GM21360 (cell line): ENCODE data around the gene BTG3.

Experiments
- ATAC-seq: cut with Tn5 transposase; IDR thresholded peaks from one replicate; pipeline ENCODE4 v1.9.1; 2021; ENCODE audit warnings: mild to moderate bottlenecking, moderate library complexity; ENCODE audit not compliant: unreplicated experiment

Gene BTG3, protein sequence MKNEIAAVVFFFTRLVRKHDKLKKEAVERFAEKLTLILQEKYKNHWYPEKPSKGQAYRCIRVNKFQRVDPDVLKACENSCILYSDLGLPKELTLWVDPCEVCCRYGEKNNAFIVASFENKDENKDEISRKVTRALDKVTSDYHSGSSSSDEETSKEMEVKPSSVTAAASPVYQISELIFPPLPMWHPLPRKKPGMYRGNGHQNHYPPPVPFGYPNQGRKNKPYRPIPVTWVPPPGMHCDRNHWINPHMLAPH

GRCh38 chr21:17612565-17613241 is at the start of gene BTG3:
Gene BTG3, minus strand, starts transcription at chr21:17612901. Its CDS starts 3,757 bp downstream, at chr21:17609144.
- peak; percentile 75 for ATAC-seq

GRCh38 chr21:17660862-17661261 is 48.2 kb upstream of the BTG3 start:
- no peak for ATAC-seq

DNA sequence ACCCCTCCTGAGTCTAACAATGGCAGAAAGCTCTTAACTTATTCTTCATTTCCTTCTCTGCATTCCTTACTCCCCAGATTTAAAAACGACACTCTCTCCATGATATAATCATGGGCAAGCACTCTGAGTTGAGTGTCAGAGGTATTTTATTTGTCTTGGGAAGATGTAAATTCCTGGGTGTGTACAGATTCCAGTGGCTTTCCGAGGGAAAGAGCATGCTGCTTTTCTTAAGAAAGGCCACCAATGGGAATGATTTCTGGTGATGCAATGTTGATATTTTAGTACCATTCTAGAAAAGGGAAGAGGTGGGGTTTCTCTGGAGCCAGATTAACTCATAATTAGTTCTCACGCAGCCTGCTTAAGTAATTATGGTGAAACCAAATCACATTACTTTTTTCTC is 47.8 kb upstream of the BTG3 start:
- ATAC-seq, result no peak

GRCh38 chr21:17658931-17659330 is 46.2 kb upstream of the BTG3 start:
- ATAC-seq, result no peak

GRCh38 chr21:17651526-17651925 is 38.8 kb upstream of the BTG3 start:
- no peak for ATAC-seq

DNA sequence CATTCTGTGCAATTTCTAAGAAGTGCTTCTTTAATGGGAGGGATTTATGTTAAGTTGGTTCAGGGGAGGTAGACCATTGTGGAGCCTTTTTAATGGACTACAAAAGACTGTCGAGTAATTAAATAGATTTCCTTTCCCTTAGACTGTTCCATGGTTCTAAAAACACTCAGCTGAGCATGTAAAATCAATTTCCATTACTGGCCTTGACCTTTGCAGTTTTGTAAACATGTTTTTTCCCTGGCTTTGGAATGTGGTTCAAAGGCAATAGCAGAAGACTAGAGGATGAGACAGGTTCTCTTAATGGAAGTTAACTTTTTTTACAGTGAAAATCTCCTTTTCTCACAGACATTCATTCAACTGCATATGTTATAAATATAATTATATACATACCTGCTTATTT is 37.6 kb upstream of the BTG3 start:
- no peak for ATAC-seq

DNA sequence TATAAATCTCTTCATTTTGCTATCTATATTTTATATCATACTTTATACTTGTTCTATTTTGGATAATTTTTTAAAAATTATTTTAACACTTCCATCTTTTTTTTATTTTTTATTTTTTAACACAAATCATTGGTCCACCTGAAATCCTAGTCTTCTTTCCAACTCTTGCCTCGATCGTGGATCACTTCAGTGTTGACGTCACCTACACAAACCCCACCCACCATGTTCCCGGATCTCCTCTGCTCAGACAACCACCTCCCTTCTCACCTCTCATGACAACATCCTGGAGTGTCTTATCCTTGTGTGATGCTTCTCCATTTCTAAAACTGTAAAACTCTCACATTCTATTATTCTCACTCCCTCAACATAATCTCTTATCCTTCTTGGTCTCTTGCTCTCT is 34.1 kb upstream of the BTG3 start:
- no peak for ATAC-seq

DNA sequence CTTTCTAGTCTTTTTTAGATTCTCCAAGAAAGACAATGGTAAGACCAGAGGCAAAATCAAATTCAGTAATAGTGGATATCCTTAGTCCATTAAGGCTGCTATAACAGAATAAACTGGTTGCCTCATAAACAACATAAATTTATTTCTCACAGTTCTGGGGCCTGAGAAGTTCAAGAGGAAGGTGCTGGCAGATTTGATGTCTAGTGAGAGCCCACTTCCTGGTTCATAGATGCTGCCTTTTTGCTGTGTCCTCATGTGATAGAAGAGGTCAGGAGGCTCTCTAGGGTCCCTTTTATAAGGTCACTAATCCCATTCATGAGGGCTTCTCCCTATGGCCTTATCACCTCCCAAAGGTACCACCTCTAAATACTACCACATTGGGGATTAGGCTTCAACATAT is 31.5 kb upstream of the BTG3 start:
- no peak for ATAC-seq

DNA sequence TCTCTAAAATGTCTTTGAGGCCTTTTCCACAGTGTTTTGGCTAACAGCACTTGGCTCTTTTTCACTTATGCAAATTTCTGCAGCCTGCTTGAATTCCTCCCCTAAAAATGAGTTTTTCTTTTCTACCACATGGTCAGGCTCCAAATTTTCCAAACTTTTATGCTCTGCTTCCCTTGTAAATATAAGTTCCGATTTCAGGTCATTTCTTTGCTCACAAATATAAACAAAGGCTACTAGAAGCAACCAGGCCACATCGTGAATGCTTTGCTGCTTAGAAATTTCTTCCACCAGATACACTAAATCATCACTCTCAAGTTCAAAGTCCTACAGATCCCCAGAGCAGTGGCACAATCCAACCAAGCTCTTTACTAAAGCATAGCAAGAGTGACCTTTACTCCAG is 28.1 kb upstream of the BTG3 start:
- no peak for ATAC-seq

DNA sequence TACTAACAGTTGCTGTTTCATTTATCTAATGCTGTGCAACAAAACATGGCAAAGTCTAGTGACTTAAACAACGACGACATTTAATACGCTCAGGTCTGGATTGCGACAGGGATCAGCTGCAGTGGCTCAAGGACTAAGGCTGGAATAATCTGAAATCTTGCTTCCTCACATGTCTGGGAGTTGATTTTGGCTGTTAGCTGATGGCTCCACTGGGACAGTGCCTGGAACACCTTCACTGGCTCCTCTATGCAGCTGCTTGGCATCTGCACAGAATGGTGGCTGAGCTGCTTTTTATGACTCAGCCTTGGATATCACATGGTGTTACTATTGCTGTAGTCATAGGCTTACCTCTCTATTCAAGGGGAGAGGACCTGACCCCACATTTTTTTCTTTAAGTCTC is 24.0 kb upstream of the BTG3 start:
- no peak for ATAC-seq

DNA sequence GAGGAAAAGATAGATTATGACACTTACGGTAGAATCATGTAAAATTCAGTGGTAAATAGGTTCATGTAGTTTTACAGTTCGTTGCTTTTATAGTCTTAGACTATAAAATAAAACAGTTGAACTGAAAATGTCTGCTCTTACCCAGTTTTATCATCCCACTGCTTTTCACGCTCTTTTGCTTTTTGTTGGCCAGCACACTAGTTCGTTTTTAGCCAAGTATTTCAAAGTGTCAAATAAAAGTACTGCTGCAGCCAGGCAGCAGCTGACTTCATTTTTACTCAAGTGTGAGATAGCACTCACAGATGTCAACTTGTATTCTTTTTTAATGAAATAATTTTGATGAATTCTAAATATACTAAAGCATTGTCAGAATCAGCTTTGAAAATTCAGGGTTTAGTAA is 18.5 kb upstream of the BTG3 start:
- no peak for ATAC-seq

DNA sequence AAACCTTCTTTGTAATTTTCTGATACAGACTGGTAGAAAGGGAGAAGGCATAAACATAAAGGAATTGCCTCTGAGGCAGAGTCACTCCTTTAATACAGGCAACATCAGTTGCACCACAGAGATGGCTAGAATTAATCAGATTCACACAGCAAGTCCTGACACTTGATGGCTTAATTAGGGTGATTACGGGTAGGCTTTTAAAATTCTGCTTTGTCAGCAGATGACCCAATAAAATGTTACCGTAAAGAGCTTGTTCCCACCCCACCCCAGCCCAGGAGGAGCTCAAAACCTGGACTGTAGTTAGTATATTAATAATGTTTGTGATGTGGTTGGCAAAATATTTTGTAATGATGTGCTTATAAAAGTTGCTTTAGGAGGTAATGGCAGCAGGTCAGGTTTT is 9.3 kb upstream of the BTG3 start:
- ATAC-seq, result no peak

DNA sequence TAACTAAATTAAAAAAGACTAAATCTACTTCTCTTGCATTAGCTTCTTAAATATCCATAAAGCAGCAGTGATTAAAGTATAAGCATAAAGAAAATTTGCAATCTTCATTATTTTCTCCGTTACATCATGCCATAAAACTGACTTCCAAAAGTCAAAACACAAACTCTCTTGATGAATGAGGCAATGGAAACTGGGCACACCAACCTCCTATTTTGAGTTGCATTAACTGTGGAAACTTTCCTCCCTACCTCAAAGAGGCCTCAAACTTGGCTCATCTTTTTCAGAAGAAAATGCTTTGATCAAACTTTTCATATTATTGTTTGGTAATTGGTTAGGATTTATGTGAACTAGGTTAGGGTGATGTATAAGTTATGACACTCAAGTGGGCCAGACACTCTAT is 4.1 kb upstream of the BTG3 start:
- ATAC-seq, result no peak

DNA sequence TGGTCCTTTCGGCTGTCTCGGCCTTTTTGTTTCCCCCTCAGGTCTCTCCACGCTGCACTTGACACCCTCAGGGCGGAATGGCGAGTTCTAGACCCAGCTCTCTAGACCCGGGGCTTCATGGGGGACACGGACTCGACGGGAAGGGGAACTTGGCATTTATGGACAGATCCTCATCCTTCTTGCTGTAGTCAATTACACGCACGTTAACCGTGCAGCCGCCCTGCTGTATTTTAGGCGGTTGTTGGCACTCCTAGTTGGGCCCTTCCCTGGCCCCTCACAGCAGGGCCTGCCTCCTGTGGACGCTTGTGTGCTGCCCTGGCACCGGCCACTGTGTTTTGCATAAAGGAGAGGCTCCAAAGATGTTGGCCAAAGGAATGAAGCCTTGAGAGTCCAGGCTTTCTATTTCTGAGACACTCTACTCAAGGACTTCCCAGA is 558 bp upstream of the BTG3 start:
- ATAC-seq, result no peak

DNA sequence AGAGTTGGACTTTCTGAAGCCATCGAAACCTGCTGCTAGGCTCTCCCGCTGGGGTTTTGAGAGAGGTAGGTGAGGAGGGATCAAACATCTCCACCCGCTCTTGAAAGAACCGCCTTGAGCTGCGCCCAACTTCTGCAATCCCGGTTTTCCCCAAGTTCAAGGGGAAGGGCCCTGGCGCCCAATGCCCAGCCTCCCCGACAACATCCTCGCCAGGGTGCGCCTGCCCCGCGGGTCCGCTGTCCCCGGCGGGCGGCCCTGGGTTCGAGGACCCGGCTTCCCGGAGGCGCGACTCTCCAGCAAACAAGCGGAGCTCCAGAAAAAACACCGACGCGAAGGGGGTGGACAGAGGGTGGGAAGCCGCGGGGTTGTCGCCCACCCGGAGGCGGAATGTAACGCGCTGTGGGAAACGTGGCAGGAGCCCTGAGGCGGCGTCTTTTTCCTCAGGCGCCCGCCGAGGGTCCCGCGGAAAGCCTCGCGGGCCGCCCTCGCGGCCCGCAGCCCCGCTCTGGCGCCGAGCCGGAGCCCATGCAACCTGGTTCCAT is 607 bp downstream of the BTG3 start:
- ATAC-seq, result peak; percentile 12

DNA sequence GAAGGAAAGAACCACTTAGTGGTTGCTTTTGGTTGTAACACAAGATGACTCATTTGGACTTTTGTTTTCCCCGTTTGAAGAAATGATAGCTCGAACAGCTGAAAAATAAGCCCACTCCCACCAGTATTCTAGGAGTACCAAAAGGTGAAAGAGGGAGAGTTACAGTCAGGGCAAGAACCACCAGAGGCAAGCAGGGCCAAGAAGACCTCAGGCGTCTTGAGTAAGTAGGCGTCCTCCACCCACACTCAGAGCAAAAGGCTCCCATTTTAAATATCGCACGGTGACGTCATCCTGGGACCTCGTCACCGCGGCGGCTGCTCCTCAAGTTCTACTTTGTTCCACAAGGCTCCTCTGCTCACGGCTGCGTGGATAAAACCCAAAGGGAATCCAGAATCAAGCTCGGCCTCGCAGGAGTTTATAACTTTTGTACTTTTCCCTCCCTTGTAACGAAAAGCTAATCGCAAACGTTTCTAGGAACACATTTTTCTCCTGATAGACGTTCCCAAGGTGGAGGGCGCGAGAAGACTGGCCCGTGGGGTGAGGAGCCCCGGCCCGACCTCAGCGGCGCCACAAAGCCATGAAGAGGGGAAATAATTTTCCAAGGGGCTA is 1.2 kb downstream of the BTG3 start:
- peak; percentile 51 for ATAC-seq

DNA sequence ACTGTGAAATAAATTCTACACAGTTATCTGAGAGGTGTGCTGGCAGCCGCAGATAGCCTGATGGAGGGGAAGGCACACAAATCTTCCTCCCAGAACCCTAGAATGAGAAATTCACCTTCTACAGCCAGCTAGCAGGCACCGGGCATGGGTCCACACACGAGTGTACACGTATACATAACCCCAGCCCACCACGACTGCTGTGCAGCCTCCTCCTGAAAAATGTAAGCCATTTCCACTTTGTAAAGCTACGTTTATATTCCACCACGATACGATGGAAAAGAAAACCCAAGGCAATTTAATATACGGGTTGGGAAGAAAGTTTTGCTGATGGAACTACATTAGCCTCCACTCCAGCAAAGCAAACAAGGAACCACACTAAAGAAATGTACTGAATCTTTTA is 1.8 kb downstream of the BTG3 start:
- no peak for ATAC-seq

DNA sequence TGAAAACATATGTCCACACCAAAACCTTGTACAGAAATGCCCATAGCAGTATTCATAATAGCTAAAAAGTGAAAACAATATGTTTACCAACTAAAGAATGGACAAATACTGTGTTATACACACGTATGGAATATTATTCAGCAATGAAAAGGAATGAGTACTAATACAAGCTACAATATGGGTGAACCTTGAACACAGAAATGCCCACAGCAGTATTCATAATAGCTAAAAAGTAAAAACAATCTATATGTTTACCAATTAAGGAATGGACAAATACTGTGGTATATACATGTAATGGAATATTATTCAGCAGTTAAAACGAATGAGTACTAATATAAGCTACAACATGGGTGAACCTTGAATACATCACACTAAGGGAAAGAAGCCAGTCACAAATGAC is 3.0 kb downstream of the BTG3 start:
- ATAC-seq, result no peak

- no peak for ATAC-seq
These were observed 5.0 kb downstream of the BTG3 start for GRCh38 chr21:17607684-17608083.

DNA sequence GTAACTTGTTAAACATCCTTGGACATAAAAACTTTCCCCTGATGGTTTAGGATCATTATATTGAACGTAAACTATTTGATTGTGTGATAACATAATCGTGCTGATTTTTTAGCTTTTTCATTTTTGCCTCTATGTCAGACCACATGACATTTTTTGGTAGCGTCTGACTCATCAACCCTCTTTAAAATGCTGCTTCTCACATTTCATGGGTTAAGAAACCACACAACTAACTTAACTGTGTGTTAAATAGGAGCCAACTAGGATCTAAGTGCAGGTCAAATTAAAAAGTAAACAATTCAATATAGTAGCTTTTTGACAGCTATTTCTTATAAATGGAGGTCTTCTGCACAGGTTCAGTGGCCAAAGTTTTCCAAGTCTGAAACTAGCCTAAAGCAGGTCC is 9.8 kb downstream of the BTG3 start:
- ATAC-seq, result no peak

DNA sequence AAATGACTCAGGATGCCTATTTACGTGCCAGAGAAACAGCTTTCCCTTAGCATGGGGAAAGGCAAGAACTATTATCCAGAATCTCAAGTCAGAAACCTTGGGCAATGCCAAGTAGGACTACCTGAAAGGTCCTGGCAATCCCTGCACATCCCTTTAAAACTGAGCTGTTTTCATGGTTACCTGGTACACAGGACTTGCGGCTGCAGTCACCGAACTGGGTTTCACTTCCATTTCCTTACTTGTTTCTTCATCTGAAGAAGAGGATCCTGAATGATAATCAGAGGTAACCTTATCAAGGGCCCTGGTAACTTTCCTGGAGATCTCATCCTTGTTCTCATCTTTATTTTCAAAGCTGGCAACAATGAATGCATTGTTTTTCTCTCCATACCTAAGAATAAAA is 14.3 kb downstream of the BTG3 start:
- ATAC-seq, result peak; percentile 83

DNA sequence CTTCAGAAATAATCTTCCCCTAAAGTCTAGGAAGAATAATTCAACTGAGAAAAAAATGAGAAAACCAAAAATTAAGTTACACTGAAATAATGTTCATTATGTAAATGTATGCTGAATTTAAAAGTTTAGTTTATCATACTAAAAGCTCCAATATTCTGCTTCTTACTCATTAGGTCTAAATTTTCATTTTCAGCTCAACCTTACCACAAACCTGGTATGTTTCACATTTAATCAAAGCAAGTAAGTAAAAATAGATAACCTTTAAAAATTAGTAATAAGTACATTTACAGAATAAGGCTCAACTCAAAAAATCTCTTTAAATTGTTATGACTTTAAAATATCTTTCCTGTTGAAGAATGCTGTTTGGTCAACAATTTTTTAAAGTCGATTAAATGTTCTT is 15.0 kb downstream of the BTG3 start:
- ATAC-seq, result no peak
